ENCODE data around the gene NKX2-3.

DNA sequence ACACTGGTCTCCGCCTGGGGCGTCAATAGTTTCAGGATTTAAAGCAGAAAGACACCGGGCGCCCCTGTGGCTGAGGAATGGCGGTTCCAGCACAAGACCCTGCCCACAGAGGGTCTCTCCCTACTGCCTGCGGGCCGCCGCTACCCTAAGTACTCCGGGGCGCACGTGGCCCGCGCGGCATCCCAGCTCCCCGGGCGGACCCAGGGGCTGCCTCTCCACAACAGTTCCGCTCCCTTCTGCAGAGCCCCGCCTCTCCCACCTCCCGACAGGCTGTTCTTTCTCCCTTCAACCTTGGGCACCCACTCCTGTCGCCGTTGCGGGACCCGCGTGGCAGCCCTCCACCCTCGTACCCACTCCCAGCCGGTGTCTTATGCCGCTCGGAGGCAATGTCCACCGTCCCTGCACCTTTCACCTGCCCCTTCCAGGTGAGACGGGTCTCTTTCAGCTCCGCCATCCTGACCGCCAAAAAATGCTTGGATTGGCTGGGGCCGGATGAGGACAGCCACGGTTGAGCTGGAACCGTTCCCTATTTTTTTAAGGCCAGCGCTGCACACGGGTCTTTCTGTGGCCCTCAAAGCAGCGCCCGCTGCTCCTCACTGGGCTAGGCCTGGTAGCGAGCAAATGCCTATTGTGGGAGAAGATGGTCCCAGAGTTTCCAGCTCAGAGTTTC is 1.6 kb upstream of the NKX2-3 start:
- TF ChIP-seq, protein P1, sequence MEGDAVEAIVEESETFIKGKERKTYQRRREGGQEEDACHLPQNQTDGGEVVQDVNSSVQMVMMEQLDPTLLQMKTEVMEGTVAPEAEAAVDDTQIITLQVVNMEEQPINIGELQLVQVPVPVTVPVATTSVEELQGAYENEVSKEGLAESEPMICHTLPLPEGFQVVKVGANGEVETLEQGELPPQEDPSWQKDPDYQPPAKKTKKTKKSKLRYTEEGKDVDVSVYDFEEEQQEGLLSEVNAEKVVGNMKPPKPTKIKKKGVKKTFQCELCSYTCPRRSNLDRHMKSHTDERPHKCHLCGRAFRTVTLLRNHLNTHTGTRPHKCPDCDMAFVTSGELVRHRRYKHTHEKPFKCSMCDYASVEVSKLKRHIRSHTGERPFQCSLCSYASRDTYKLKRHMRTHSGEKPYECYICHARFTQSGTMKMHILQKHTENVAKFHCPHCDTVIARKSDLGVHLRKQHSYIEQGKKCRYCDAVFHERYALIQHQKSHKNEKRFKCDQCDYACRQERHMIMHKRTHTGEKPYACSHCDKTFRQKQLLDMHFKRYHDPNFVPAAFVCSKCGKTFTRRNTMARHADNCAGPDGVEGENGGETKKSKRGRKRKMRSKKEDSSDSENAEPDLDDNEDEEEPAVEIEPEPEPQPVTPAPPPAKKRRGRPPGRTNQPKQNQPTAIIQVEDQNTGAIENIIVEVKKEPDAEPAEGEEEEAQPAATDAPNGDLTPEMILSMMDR (IDR thresholded peaks at IDR 0.05): no peak
- TF ChIP-seq POLR2AphosphoS5 (IDR thresholded peaks at IDR 0.05): no peak

Data from prostate gland (tissue), 2 donors.